Measurements from ENCODE around the gene VPS13D.

Gene VPS13D

GRCh38 chr1:12506281-12507280 is 276.8 kb downstream of the VPS13D start:
- no peak for DNase-seq (ENCODE audit: low read depth)
- no peak for TF ChIP-seq CTCF (IDR thresholded peaks at IDR 0.05; ENCODE audit: insufficient read depth, low read depth, low read length, missing control alignments)
- H3K4me3 ChIP-seq (ENCODE audit: low read length) = no peak overlapping the region

- DNase-seq (ENCODE audit: low read depth) = no peak
- no peak for TF ChIP-seq CTCF (IDR thresholded peaks at IDR 0.05; ENCODE audit: insufficient read depth, low read depth, low read length, missing control alignments)
- no peak overlapping the region for H3K4me3 ChIP-seq (ENCODE audit: low read length)
Observed at GRCh38 chr1:12507631-12508030, 277.8 kb downstream of the VPS13D start.

GRCh38 chr1:12508849-12509248 is 279.0 kb downstream of the VPS13D start:
- no peak for TF ChIP-seq CTCF (IDR thresholded peaks at IDR 0.05; ENCODE audit: insufficient read depth, low read depth, low read length, missing control alignments)
- no peak overlapping the region for H3K4me3 ChIP-seq (ENCODE audit: low read length)
- DNase-seq (ENCODE audit: low read depth) = no peak

GRCh38 chr1:12511128-12511484 is 281.3 kb downstream of the VPS13D start:
- H3K4me3 ChIP-seq (ENCODE audit: low read length) = no peak overlapping the region
- TF ChIP-seq CTCF (IDR thresholded peaks at IDR 0.05; ENCODE audit: insufficient read depth, low read depth, low read length, missing control alignments) = no peak
- no peak for DNase-seq (ENCODE audit: low read depth)

GRCh38 chr1:12511516-12512468 is 282.0 kb downstream of the VPS13D start:
- no peak overlapping the region for H3K4me3 ChIP-seq (ENCODE audit: low read length)
- TF ChIP-seq CTCF (IDR thresholded peaks at IDR 0.05; ENCODE audit: insufficient read depth, low read depth, low read length, missing control alignments) = no peak
- no peak for DNase-seq (ENCODE audit: low read depth)

GRCh38 chr1:12513181-12513580 is 283.4 kb downstream of the VPS13D start:
- H3K4me3 ChIP-seq (ENCODE audit: low read length) = no peak overlapping the region
- TF ChIP-seq CTCF (IDR thresholded peaks at IDR 0.05; ENCODE audit: insufficient read depth, low read depth, low read length, missing control alignments) = no peak
- DNase-seq (ENCODE audit: low read depth) = no peak
